Naive thymus-derived CD4-positive, alpha-beta T cell (primary cell): Measurements from ENCODE around the gene ROCK2. TPM values are rescaled to one million over a fixed set of nuclear protein-coding genes. Genes with fewer than 3 reads are reported as not detected.
"Not testable (repeated sequence)": the region's sequence is repeated elsewhere in the genome, so short reads cannot be mapped to it uniquely, and the experiment has no call there.

ENCODE experiments used
- ATAC-seq: fragments of 150-1000 bp; cut with Tn5 transposase; 2 replicates; pipeline ENCODE4 v1.10.0; 2021; ENCODE audit warnings: mild to moderate bottlenecking, moderate library complexity
- CTCF ChIA-PET: fragments of 350-600 bp; sonication (Branson Sonifier 250); formaldehyde crosslinking; loops from one replicate; lab custom pipeline; 2021; ENCODE audit warnings: antibody characterized with exemption; lab: Charles Lee
- POLR2A ChIA-PET: fragments of 350-600 bp; sonication (Branson Sonifier 250); formaldehyde crosslinking; loops from one replicate; lab custom pipeline; 2021; ENCODE audit warnings: antibody characterized with exemption, inconsistent platforms; lab: Charles Lee
- DNase-seq, 9 donors: peaks; one replicate each; pipeline versions ENCODE4 v3.0.0 to v3.0.0-alpha.2; 2020 to 2022; ENCODE audit warnings: mixed read lengths in 1 of 9
- H3K27ac ChIP-seq: one replicate; pipeline ENCODE4 v1.7.0; 2013; ENCODE audit warnings: mild to moderate bottlenecking, low read depth, low read length, moderate library complexity
- H3K27me3 ChIP-seq, 2 donors: one replicate each; pipeline ENCODE4 v1.7.0; 2013; ENCODE audit warnings: low read length in 2 of 2, mild to moderate bottlenecking in 2 of 2, moderate library complexity in 2 of 2; ENCODE audit not compliant: control insufficient read depth in 2 of 2, insufficient read depth in 2 of 2
- H3K36me3 ChIP-seq, 3 experiments: 1 replicate in 2 of 3; 2 replicates in 1 of 3; pipeline ENCODE4 v1.7.0; 2013; ENCODE audit warnings: low read length in 3 of 3, mild to moderate bottlenecking in 3 of 3, moderate library complexity in 1 of 3; ENCODE audit not compliant: insufficient read depth in 3 of 3, control insufficient read depth in 2 of 3
- H3K4me1 ChIP-seq, 2 donors: one replicate each; pipeline ENCODE4 v1.7.0; 2013; ENCODE audit warnings: low read length in 2 of 2, mild to moderate bottlenecking in 2 of 2, moderate library complexity in 1 of 2; ENCODE audit not compliant: control insufficient read depth in 2 of 2, insufficient read depth in 2 of 2
- H3K4me3 ChIP-seq: 2 replicates; pipeline ENCODE4 v1.7.0; 2013; ENCODE audit warnings: mild to moderate bottlenecking, low read length
- H3K9me3 ChIP-seq, 3 experiments: 1 replicate in 2 of 3; 2 replicates in 1 of 3; pipeline ENCODE4 v1.7.0; 2013; ENCODE audit warnings: low read length in 3 of 3; ENCODE audit not compliant: control insufficient read depth in 2 of 3
- H3K27ac Mint-ChIP-seq, 9 donors: one replicate each; pipeline ENCODE4 v1.8.0; 2020 to 2022; ENCODE audit warnings: mixed read lengths in 9 of 9, mild to moderate bottlenecking in 8 of 9, moderate library complexity in 5 of 9, inconsistent platforms in 2 of 9
- H3K27me3 Mint-ChIP-seq, 5 donors: one replicate each; pipeline ENCODE4 v1.8.0; 2021 to 2022; ENCODE audit warnings: mixed read lengths in 5 of 5, mild to moderate bottlenecking in 1 of 5
- H3K36me3 Mint-ChIP-seq, 5 donors: one replicate each; pipeline ENCODE4 v1.8.0; 2020 to 2022; ENCODE audit warnings: mixed read lengths in 5 of 5, mild to moderate bottlenecking in 3 of 5, inconsistent platforms in 1 of 5
- H3K4me1 Mint-ChIP-seq, 7 donors: one replicate each; pipeline ENCODE4 v1.8.0; 2020 to 2022; ENCODE audit warnings: mixed read lengths in 7 of 7, mild to moderate bottlenecking in 3 of 7, inconsistent platforms in 1 of 7
- H3K4me3 Mint-ChIP-seq, 10 donors: one replicate each; pipeline ENCODE4 v1.8.0; 2020 to 2022; ENCODE audit warnings: mild to moderate bottlenecking in 10 of 10, mixed read lengths in 10 of 10, moderate library complexity in 6 of 10, inconsistent platforms in 2 of 10
- H3K9me3 Mint-ChIP-seq, 11 donors: one replicate each; pipeline ENCODE4 v1.8.0; 2020 to 2022; ENCODE audit warnings: mixed read lengths in 11 of 11, mild to moderate bottlenecking in 4 of 11, inconsistent platforms in 1 of 11, moderate library complexity in 1 of 11
- intact Hi-C, 2 donors: fragments of 100-400 bp; cut with micrococcal nuclease; formaldehyde crosslinking; loops; one replicate each; pipeline ENCODE4 v1.15.1; 2023
- polyA plus RNA-seq, 2 donors: library from polyadenylated mRNA; unstranded; fragments of 300-500 nt; fragmentation: Illumina TruSeq; gene quantifications; one replicate each; pipeline ENCODE4 v1.2.3, GENCODE V29; 2021
- total RNA-seq, 6 experiments: library from RNA in 5 of 6; stranded (reverse) in 5 of 6; gene quantifications; 1 replicate in 5 of 6; 2 replicates in 1 of 6; pipeline ENCODE4 v1.2.3 and lab custom pipeline; 2021 to 2026

Gene ROCK2
- total and polyA plus RNA-seq, 7 experiments from 2014 or later = 12.0 to 23.9 (median 18.7) TPM

DNA sequence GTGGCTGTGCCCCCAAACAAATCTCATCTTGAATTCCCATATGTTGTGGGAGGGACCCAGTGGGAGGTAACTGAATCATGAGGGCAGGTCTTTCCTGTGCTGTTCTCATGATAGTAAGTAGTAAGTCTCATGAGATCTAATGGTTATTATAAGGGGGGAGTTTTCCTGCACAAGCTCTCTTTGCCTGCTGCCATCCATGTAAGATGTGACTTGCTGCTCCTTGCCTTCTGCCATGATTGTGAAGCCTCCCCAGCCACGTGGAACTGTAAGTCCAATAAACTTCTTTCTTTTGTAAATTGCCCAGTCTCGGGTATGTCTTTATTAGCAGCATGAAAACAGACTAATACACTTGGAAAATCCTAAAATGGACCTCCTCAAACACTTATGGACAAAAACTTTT lies 82.0 kb downstream of the ROCK2 start:
- H3K27me3 Mint-ChIP-seq, POLR2A ChIA-PET, ATAC-seq: not testable (repeated sequence)

DNA sequence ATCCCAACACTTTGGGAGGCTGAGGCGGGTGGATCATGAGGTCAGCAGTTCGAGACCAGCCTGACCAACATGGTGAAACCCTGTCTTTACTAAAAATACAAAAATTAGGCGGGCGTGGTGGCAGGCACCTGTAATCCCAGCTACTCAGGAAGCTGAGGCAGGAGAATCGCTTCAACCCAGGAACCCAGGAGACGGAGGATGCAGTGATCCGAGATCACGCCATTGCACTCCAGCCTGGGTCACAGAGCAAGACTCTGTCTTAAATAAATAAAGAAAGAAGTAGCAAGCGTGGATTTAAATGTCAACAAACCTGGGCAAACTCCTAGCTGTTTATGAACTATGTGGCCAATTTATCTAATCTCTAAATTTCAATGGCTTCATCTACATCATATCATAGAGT lies 82.9 kb downstream of the ROCK2 start:
- CTCF ChIA-PET, ATAC-seq, H3K27me3 ChIP-seq, H3K27ac ChIP-seq, H3K27me3 Mint-ChIP-seq, H3K36me3 ChIP-seq, H3K9me3 ChIP-seq, POLR2A ChIA-PET, intact Hi-C loops, H3K4me1 ChIP-seq, H3K4me3 Mint-ChIP-seq, H3K27ac Mint-ChIP-seq, H3K9me3 Mint-ChIP-seq, DNase-seq, H3K4me3 ChIP-seq: not testable (repeated sequence)
- Mint-ChIP-seq H3K36me3 (peaks cover 0 to 46% (median 37%) of the 10 kb centered on the region in 5 donors), H3K4me1 (peaks cover 0 to 11% (median 5%) of the 10 kb centered on the region in 7 donors)

More for the DNA sequence above, 82.0 kb downstream of the ROCK2 start:
- H3K27me3 ChIP-seq, H3K4me1 ChIP-seq, H3K4me3 ChIP-seq, DNase-seq, H3K9me3 ChIP-seq, CTCF ChIA-PET, H3K27ac Mint-ChIP-seq, H3K9me3 Mint-ChIP-seq, H3K36me3 ChIP-seq, H3K4me3 Mint-ChIP-seq, H3K27ac ChIP-seq, intact Hi-C loops: not testable (repeated sequence)
- peaks cover 0 to 42% (median 35%) of the 10 kb centered on the region in 5 donors for H3K36me3 Mint-ChIP-seq
- H3K4me1 Mint-ChIP-seq = peaks cover 0 to 11% (median 5%) of the 10 kb centered on the region in 7 donors

- CTCF ChIA-PET = no interaction called here
- intact Hi-C loops = no loop called here
Observed at GRCh38 chr2:11260979-11261378, 83.5 kb downstream of the ROCK2 start.

DNA sequence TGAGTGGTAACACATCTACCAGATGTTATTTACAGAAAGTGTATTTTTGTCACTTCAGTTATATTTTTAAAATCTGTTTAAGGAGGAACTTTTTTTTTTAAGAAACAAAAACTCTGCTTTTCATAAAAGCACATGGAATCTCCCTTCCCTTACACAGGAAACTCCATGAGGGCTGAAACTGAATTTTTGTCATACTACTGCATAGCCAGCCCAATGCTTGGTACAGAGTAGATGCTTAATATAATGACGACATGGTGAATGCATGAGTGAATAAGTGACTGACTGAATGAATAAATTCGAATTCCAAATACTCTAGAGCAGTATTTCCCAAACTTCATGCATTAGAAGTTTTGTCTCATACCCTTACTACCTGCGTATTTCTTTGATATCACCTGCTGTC lies 86.5 kb downstream of the ROCK2 start:
- ATAC-seq (no peak), DNase-seq (no peak)
- Histone ChIP-seq H3K36me3 (no peaks in the 10 kb centered on the region), H3K4me3 (no peak overlapping the region), H3K27me3 (no peaks in the 10 kb centered on the region), H3K9me3 (no peaks in the 10 kb centered on the region), H3K4me1 (no peaks in the 10 kb centered on the region), H3K27ac (no peak overlapping the region)
- Mint-ChIP-seq H3K27ac (no peak overlapping the region), H3K4me3 (no peak overlapping the region), H3K9me3 (peaks cover 0 to 5% (median 2%) of the 10 kb centered on the region in 11 donors), H3K27me3 (no peaks in the 10 kb centered on the region), H3K4me1 (peaks cover 0 to 10% (median 4%) of the 10 kb centered on the region in 7 donors), H3K36me3 (peaks cover 3 to 44% (median 23%) of the 10 kb centered on the region in 5 donors)
- ChIA-PET CTCF (no interaction called here), POLR2A (no interaction called here)
- intact Hi-C loops = no loop called here

More at GRCh38 chr2:11260979-11261378, 83.5 kb downstream of the ROCK2 start:
- Mint-ChIP-seq H3K36me3 (peaks cover 0 to 48% (median 39%) of the 10 kb centered on the region in 5 donors), H3K4me1 (peaks cover 0 to 11% (median 5%) of the 10 kb centered on the region in 7 donors), H3K4me3 (no peak overlapping the region), H3K9me3 (peaks cover 0 to 2% (median 0%) of the 10 kb centered on the region in 11 donors), H3K27ac (no peak overlapping the region), H3K27me3 (no peaks in the 10 kb centered on the region)
- POLR2A ChIA-PET = no interaction called here
- DNase-seq (no peak), ATAC-seq (no peak)
- H3K9me3 ChIP-seq = no peaks in the 10 kb centered on the region
- H3K27ac ChIP-seq = no peak overlapping the region
- no peak overlapping the region for H3K4me3 ChIP-seq
- H3K36me3 ChIP-seq = no peaks in the 10 kb centered on the region
- H3K27me3 ChIP-seq = no peaks in the 10 kb centered on the region
- H3K4me1 ChIP-seq = no peaks in the 10 kb centered on the region

DNA sequence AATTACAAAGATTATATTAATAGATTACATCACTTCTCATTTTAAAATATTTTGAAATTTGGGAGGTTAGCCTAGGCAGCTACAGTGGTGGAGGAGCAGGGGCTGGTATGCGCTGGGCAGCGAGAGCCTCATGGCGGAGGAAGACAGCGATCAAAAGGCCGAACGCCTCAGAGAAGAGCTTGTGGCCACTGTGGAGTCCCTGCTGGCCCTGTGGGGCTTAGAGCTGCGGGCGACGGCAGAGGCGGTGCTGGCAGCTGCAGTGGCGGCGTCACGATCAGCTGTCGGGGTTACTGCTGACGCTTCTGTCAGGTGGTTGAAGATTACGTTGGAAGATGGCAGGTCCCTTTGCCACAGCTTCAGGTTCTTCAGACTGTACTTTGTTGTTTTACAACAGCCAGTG lies 87.4 kb downstream of the ROCK2 start:
- Mint-ChIP-seq H3K27me3 (no peaks in the 10 kb centered on the region), H3K4me3 (no peak overlapping the region), H3K4me1 (peaks cover 0 to 10% (median 0%) of the 10 kb centered on the region in 7 donors), H3K36me3 (peaks cover 3 to 44% (median 17%) of the 10 kb centered on the region in 5 donors), H3K9me3 (peaks cover 0 to 6% (median 2%) of the 10 kb centered on the region in 11 donors), H3K27ac (no peak overlapping the region)
- Histone ChIP-seq H3K4me3 (no peak overlapping the region), H3K9me3 (no peaks in the 10 kb centered on the region), H3K4me1 (no peaks in the 10 kb centered on the region), H3K36me3 (no peaks in the 10 kb centered on the region), H3K27me3 (no peaks in the 10 kb centered on the region), H3K27ac (no peak overlapping the region)
- ChIA-PET CTCF (no interaction called here), POLR2A (no interaction called here)
- intact Hi-C loops = no loop called here
- DNase-seq = no peak
- no peak for ATAC-seq

DNA sequence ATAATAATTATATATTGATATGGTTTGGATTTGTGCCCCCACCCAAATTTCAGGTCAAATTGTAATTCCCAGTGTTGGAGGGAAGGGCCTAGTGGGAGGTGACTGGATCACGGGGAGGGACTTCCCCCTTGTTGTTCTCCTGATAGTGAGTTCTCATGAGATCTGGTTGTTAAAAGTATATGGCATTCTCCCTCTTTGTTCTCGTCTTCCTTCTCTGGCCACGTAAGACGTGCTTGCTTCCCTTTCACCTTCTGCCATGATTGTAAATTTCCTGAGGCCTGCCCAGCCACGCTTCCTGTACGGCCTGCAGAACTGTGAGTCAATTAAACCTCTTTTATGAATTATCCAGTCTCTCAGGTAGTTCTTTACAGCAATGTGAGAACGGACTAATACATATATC lies 88.3 kb downstream of the ROCK2 start:
- H3K27me3 ChIP-seq = no peaks in the 10 kb centered on the region
- H3K9me3 ChIP-seq = no peaks in the 10 kb centered on the region
- DNase-seq (no peak), ATAC-seq (no peak)
- H3K36me3 Mint-ChIP-seq = peaks cover 3 to 48% (median 17%) of the 10 kb centered on the region in 5 donors
- H3K4me1 ChIP-seq = no peaks in the 10 kb centered on the region
- H3K27me3 Mint-ChIP-seq = no peaks in the 10 kb centered on the region
- ChIA-PET POLR2A (no interaction called here), CTCF (no interaction called here)
- H3K4me1 Mint-ChIP-seq = peaks cover 0 to 10% (median 4%) of the 10 kb centered on the region in 7 donors
- no peak overlapping the region for H3K4me3 Mint-ChIP-seq
- H3K4me3 ChIP-seq = no peak overlapping the region
- H3K36me3 ChIP-seq = no peaks in the 10 kb centered on the region
- no peak overlapping the region for H3K27ac Mint-ChIP-seq
- peaks cover 0 to 6% (median 2%) of the 10 kb centered on the region in 11 donors for H3K9me3 Mint-ChIP-seq
- H3K27ac ChIP-seq = no peak overlapping the region
- intact Hi-C loops = no loop called here

DNA sequence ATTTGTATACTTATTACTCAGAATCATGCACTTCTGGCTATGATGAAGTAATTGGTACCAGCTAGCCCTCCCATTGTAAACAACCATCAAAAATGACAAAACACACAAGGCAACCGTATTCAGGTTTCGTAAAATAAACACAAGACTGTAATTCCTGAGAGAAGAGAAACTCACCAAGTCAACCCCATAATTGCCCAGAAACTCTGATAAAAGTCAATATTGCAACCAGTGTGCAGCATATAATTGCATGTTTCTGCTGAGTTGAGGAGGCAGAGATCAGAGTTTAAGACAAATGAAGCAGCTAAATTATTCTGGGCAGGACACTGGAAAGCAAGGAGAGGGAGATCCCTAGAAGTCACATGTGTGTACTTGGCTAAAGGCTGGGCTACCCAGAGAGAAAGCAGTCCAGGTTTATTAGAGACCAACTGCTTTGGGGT lies 90.3 kb downstream of the ROCK2 start:
- CTCF ChIA-PET = no interaction called here
- Mint-ChIP-seq H3K27ac (no peak overlapping the region), H3K4me1 (peaks cover 0 to 11% (median 8%) of the 10 kb centered on the region in 7 donors), H3K36me3 (peaks cover 3 to 50% (median 21%) of the 10 kb centered on the region in 5 donors), H3K4me3 (no peak overlapping the region), H3K27me3 (no peaks in the 10 kb centered on the region), H3K9me3 (peaks cover 0 to 6% (median 2%) of the 10 kb centered on the region in 11 donors)
- H3K36me3 ChIP-seq = no peaks in the 10 kb centered on the region
- ATAC-seq (no peak), DNase-seq (no peak)
- intact Hi-C loops = no loop called here
- H3K27me3 ChIP-seq = no peaks in the 10 kb centered on the region
- POLR2A ChIA-PET = no interaction called here
- no peak overlapping the region for H3K4me3 ChIP-seq
- no peak overlapping the region for H3K27ac ChIP-seq
- H3K4me1 ChIP-seq = no peaks in the 10 kb centered on the region
- H3K9me3 ChIP-seq = no peaks in the 10 kb centered on the region
